Measurements from ENCODE around the gene NDRG2. TPM values are rescaled to one million over a fixed set of nuclear protein-coding genes. Genes with fewer than 3 reads are reported as not detected.
"Not testable (repeated sequence)": the region's sequence is repeated elsewhere in the genome, so short reads cannot be mapped to it uniquely, and the experiment has no call there.

The NDRG2 gene
- total and polyA plus RNA-seq, 11 donors = 187 to 661 (median 314) TPM

GRCh38 chr14:21014761-21015190 lies 10.1 kb downstream of the NDRG2 start:
- peak; percentile 58 to 85 (median 82) for ATAC-seq
- WGBS, 4 donors = 0 to 3% (median 2%) methylated on average over 4 of the region's 4 CpGs
- H3K4me3 ChIP-seq = no peak overlapping the region

DNA sequence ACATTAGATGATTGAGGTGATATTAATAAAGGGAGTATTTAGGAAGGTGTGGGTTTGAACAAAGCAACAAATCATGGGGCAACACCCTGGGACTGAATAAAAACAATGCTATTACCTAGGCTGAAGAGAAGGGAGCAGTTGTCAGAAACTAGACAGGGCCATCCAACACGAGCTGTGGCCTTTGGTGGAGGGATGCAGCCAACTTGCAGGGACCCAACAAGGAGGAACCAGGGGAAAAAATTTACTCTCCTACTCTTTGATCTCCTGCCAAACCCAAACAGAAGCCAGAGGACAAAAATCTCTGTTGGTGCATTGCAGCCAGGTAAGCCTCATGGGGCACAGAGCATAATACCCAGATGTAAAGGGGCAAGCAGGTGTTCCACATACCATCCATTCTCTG lies 13.7 kb downstream of the NDRG2 start:
- Histone ChIP-seq H3K27me3 (no peaks in the 10 kb centered on the region), H3K27ac (no peak overlapping the region), H3K36me3 (peaks cover 0 to 4% (median 0%) of the 10 kb centered on the region in 9 donors), H3K4me3 (no peak overlapping the region), H3K9me3 (no peaks in the 10 kb centered on the region), H3K4me1 (peaks cover 0 to 14% (median 3%) of the 10 kb centered on the region in 12 donors)
- WGBS, 4 donors = 85 to 92% (median 89%) methylated on average over 1 of the region's 1 CpG
- DNase-seq (no peak), ATAC-seq (no peak)
- intact Hi-C loops (cut with DNase I) = loop anchor here in 5 of 10 donors (5.0 kb wide), 3 partner anchors 46 to 96 kb away; partner anchors contain the start of gene RNASE8 (in 1 of the 5)
- no peak for TF ChIP-seq POLR2A (IDR thresholded peaks at IDR 0.05)

More at GRCh38 chr14:21014761-21015190, 10.1 kb downstream of the NDRG2 start:
- H3K9me3 ChIP-seq = no peaks in the 10 kb centered on the region
- H3K36me3 ChIP-seq = peaks cover 0 to 41% (median 33%) of the 10 kb centered on the region in 9 donors
- no peaks in the 10 kb centered on the region for H3K27me3 ChIP-seq
- H3K27ac ChIP-seq = peak overlapping the region in 4 of 12 donors; percentile 9 to 28 (median 22)
- TF ChIP-seq POLR2A (IDR thresholded peaks at IDR 0.05) (no peak), CTCF (IDR thresholded peaks at IDR 0.05) (peak; percentile 86 to 99 (median 96))
- peaks cover 0 to 27% (median 7%) of the 10 kb centered on the region in 12 donors for H3K4me1 ChIP-seq
- peak; percentile 82 to 85 (median 84) for DNase-seq
- intact Hi-C loops (cut with DNase I) = loop anchor here (1.0 to 5.0 kb wide), 11 partner anchors 24 to 93 kb away; partner anchors contain the start of genes RNASE8 (in 1 of the 10) and TMEM253 (in 1 of the 10)

GRCh38 chr14:21009721-21010120 lies 15.1 kb downstream of the NDRG2 start:
- intact Hi-C loops (cut with DNase I) = loop anchor here in 6 of 10 donors (5.0 kb wide), 4 partner anchors 33 to 98 kb away; partner anchors contain the start of genes RNASE7 (in 1 of the 6) and RNASE8 (in 1 of the 6)
- H3K4me3 ChIP-seq = not testable (repeated sequence)

GRCh38 chr14:21003788-21004346 lies 21.0 kb downstream of the NDRG2 start:
- ATAC-seq (peak; percentile 69 to 74 (median 72)), DNase-seq (peak in 4 of 5 donors; percentile 44 to 61 (median 46))
- no peaks in the 10 kb centered on the region for H3K27me3 ChIP-seq
- H3K4me1 ChIP-seq = peaks cover 0 to 17% (median 4%) of the 10 kb centered on the region in 12 donors
- WGBS, 4 donors = 48 to 71% (median 59%) methylated on average over 14 of the region's 14 CpGs
- TF ChIP-seq CTCF (IDR thresholded peaks at IDR 0.05) (no peak), POLR2A (IDR thresholded peaks at IDR 0.05) (no peak)
- H3K36me3 ChIP-seq = no peaks in the 10 kb centered on the region
- intact Hi-C loops (cut with DNase I) = no loop called here
- H3K27ac ChIP-seq = peak overlapping the region; percentile 33 to 76 (median 62)
- no peaks in the 10 kb centered on the region for H3K9me3 ChIP-seq
- peak overlapping the region; percentile 2 to 69 (median 45) for H3K4me3 ChIP-seq

More at GRCh38 chr14:21009721-21010120, 15.1 kb downstream of the NDRG2 start:
- H3K27me3 ChIP-seq, H3K9me3 ChIP-seq, DNase-seq, ATAC-seq, H3K4me1 ChIP-seq, H3K36me3 ChIP-seq, H3K27ac ChIP-seq: not testable (repeated sequence)
- 77 to 86% (median 79%) methylated on average over 3 of the region's 3 CpGs for WGBS, 4 donors

DNA sequence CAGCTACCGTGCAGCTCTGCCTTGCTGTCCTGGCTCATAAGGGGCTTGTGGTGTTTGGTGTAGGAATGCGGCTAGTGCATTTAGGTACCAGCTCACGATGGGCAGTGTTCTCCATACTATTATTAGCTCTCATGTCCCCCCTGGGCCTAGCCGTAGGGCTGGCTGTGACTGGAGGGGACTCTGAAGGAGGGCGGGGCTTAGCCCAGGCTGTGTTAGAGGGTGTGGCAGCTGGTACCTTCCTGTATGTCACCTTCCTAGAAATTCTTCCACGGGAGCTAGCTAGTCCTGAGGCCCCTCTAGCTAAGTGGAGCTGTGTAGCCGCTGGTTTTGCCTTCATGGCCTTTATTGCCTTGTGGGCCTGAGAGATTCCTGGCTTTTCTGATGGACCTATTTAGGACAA lies 23.6 kb downstream of the NDRG2 start:
- DNase-seq (no peak), ATAC-seq (peak in 2 of 4 donors; percentile 8 to 25)
- H3K36me3 ChIP-seq = peaks cover 0 to 18% (median 11%) of the 10 kb centered on the region in 9 donors
- H3K4me1 ChIP-seq = peaks cover 0 to 17% (median 4%) of the 10 kb centered on the region in 12 donors
- no peaks in the 10 kb centered on the region for H3K27me3 ChIP-seq
- TF ChIP-seq POLR2A (IDR thresholded peaks at IDR 0.05) (no peak), CTCF (IDR thresholded peaks at IDR 0.05) (no peak)
- no peak overlapping the region for H3K4me3 ChIP-seq
- WGBS, 4 donors = 52 to 67% (median 64%) methylated on average over 6 to 7 of the region's 7 CpGs
- no peaks in the 10 kb centered on the region for H3K9me3 ChIP-seq
- H3K27ac ChIP-seq = no peak overlapping the region
- intact Hi-C loops (cut with DNase I) = no loop called here
